ENCODE measurements around the gene HELZ2. TPM values are rescaled to one million over a fixed set of nuclear protein-coding genes. Genes with fewer than 3 reads are reported as not detected.

The HELZ2 gene
- polyA plus RNA-seq, 1 of the 3 experiments (the other 2 are of a cell fraction) = 7.6 TPM

DNA sequence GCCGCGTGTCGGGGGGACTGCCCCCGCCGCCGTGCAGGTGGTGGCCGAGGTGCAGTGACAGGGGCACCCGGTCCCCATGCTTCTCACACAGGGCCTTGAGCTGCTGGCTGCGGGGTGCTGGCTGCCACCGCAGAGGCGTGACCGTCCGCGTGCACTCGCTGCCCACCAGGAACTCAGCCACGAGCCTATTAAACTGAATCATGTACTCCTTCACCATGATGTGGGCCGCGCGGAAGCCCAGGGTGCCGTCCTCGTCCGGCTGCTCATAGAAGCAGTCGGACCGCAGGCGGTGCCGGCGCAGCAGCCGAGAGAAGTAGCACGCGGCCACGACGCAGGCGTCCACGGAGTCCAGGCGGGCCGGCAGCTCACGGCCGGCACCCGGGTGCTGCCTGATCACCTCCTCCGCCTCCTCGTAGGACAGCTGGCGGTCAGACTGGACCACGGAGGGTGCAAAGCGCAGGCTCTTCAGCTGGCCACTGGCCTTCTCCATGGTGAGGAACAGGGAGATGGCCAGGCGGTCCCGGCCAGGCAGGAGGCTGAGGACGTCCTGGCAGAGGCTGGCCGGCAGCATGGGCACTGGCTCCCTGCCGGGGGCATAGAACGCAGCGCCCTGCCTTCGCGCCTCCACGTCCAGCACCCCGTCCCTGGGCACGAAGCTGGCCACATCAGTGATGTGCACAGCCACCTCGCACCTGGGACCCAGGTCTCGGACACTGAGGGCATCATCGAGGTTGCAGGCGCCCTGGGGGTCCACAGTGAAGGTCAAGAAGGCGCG, 9.8 kb downstream of the HELZ2 start:
- Histone ChIP-seq H3F3A (replicated peaks; ENCODE audit: insufficient read depth) (no peaks in the 10 kb centered on the region), H2AFZ (ENCODE audit: low read depth) (no peak overlapping the region), H3K4me2 (no peak overlapping the region), H3K9ac (no peak overlapping the region), H3K4me3 (ENCODE audit: low read depth in 2 of 2, low read length in 1 of 2) (no peak overlapping the region), H3K27ac (ENCODE audit: low read depth in 2 of 2, low read length in 1 of 2) (no peak overlapping the region), H4K20me1 (ENCODE audit: insufficient read depth) (no peaks in the 10 kb centered on the region), H3K4me1 (ENCODE audit: control insufficient read depth in 1 of 2, insufficient read depth in 2 of 2, low read depth in 1 of 2, low read length in 1 of 2) (no peaks in the 10 kb centered on the region), H3K9me3 (no peaks in the 10 kb centered on the region), H3K27me3 (ENCODE audit: insufficient read depth) (no peaks in the 10 kb centered on the region), H3K36me3 (replicated peaks in 1 of 2; ENCODE audit: control insufficient read depth in 1 of 2, insufficient read depth in 2 of 2, low read length in 1 of 2) (peaks cover 0 to 35% of the 10 kb centered on the region in 2 experiments), H3K9me2 (no peaks in the 10 kb centered on the region), H3K79me2 (ENCODE audit: insufficient read depth) (no peaks in the 10 kb centered on the region)
- CTCF ChIA-PET = no interaction called here
- WGBS (ENCODE audit: low lambda C conversion rate) = 92% methylated on average over 36 of the region's 62 CpGs
- POLR2A ChIA-PET = no interaction called here
- no peak for TF ChIP-seq FOSL2 (IDR thresholded peaks at IDR 0.05; ENCODE audit: borderline replicate concordance, low read depth)
- TF ChIP-seq GABPA (IDR thresholded peaks at IDR 0.05; ENCODE audit: low read depth) = no peak
- TF ChIP-seq ELF1 (IDR thresholded peaks at IDR 0.05) = no peak
- TF ChIP-seq YY1 (IDR thresholded peaks at IDR 0.05; ENCODE audit: low read depth) = no peak
- TF ChIP-seq TEAD4 (IDR thresholded peaks at IDR 0.05; ENCODE audit: borderline replicate concordance, insufficient read depth) = no peak
- no peak for DNase-seq

DNA sequence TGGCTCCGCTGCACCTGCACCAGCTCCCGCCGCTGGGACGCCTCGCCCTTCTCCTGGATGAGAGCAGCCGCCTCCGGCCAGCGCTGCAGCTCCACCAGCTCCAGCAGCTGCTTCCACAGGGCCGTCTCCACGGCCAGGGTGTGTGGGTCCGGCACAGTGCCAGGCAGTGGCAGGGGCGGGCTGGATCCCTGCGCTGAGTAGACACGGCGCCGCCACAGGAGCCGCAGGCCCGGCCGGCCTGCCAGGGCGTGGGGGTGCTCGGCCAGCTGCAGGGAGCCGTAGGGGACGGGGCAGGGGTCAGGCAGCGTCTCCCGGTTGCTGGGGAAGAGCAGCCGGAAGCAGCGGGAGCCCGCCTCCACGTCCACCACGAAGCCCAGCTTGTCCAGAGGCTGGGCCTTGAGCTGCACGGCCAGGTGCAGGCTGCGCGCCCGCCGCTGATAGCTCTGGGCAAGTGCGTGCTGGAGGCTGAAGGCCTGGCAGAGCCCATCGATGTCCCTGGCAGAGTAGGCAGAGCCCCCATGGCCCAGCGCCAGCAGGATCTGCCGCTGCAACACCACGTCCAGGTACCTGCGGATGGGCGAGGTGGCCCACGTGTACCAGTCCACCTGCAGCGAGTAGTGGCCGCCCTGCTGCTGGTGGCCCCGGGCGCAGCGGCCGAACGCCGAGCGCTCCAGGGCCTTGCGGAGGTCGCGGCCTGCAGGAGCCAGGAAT, 10.7 kb downstream of the HELZ2 start:
- TF ChIP-seq EZH2phosphoT487 (IDR thresholded peaks at IDR 0.05; ENCODE audit: borderline replicate concordance, low read depth) = no peak
- no peak for TF ChIP-seq NFIC (IDR thresholded peaks at IDR 0.05; ENCODE audit: borderline replicate concordance)
- Histone ChIP-seq H3K36me3 (replicated peaks in 1 of 2; ENCODE audit: control insufficient read depth in 1 of 2, insufficient read depth in 2 of 2, low read length in 1 of 2) (peaks cover 0 to 35% of the 10 kb centered on the region in 2 experiments), H3K4me2 (no peak overlapping the region), H3K79me2 (ENCODE audit: insufficient read depth) (no peaks in the 10 kb centered on the region), H3K27ac (ENCODE audit: low read depth in 2 of 2, low read length in 1 of 2) (no peak overlapping the region), H3F3A (replicated peaks; ENCODE audit: insufficient read depth) (no peaks in the 10 kb centered on the region), H4K20me1 (ENCODE audit: insufficient read depth) (no peaks in the 10 kb centered on the region), H3K27me3 (ENCODE audit: insufficient read depth) (no peaks in the 10 kb centered on the region), H2AFZ (ENCODE audit: low read depth) (no peak overlapping the region), H3K9me2 (no peaks in the 10 kb centered on the region), H3K9ac (no peak overlapping the region), H3K4me3 (ENCODE audit: low read depth in 2 of 2, low read length in 1 of 2) (no peak overlapping the region), H3K4me1 (ENCODE audit: control insufficient read depth in 1 of 2, insufficient read depth in 2 of 2, low read depth in 1 of 2, low read length in 1 of 2) (no peaks in the 10 kb centered on the region), H3K9me3 (no peaks in the 10 kb centered on the region)
- 92% methylated on average over 2 of the region's 55 CpGs for WGBS (ENCODE audit: low lambda C conversion rate)
- DNase-seq = no peak
- CTCF ChIA-PET = interaction anchor here (1.1 to 2.5 kb wide), 2 partner anchors 25 to 42 kb away, joined by 3 to 10 read pairs; partner anchors contain the start of genes PPDPF and PTK6
- POLR2A ChIA-PET = no interaction called here

DNA sequence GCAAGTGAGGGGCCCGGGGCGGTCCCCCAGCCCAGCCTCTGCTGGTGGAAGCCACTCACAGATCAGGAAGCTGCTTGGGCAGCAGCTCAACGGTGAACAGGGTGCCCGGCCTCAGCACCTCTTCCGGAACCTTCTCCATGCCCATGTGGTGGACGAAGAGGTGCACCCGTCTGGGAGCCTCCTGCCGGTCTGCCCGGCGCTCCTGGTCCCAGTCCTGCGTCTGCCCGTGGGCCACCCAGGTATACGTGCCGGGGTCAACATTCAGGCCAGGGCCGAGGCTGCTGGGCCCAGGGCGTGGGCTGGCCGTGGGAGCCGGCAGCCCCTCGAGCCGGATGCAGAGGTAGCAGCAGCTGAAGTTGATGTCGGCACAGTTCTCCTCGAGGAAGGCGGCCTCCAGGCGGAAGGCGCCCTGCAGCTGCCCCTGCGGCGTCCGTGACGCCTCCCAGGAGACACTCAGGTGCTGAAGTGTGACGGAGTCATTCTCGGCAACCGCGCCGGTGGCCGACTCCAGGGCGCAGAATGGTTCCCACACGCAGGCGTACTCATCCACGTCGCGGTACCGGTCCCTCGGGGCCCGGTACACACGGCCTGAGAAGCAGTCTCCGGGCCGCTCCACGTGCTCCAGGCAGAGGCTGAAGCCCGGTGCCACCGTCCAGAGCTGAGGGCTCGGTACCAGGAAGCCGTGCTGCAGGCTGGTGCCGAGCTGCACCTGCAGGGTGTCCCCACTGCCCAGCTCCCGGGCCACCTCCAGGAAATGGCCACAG, 11.4 kb downstream of the HELZ2 start:
- no peaks in the 10 kb centered on the region for H3K4me1 ChIP-seq (ENCODE audit: control insufficient read depth in 1 of 2, insufficient read depth in 2 of 2, low read depth in 1 of 2, low read length in 1 of 2)
- H3K27me3 ChIP-seq (ENCODE audit: insufficient read depth) = no peaks in the 10 kb centered on the region
- H3K4me2 ChIP-seq = no peak overlapping the region
- no peak overlapping the region for H3K4me3 ChIP-seq (ENCODE audit: low read depth in 2 of 2, low read length in 1 of 2)
- ChIA-PET CTCF (interaction anchor here (1.1 to 2.5 kb wide), 3 partner anchors 25 to 212 kb away, joined by 3 to 10 read pairs (median 5); partner anchors contain the start of genes PPDPF and PTK6), POLR2A (no interaction called here)
- H3K9me3 ChIP-seq = no peaks in the 10 kb centered on the region
- peaks cover 0 to 33% of the 10 kb centered on the region in 2 experiments for H3K36me3 ChIP-seq (replicated peaks in 1 of 2; ENCODE audit: control insufficient read depth in 1 of 2, insufficient read depth in 2 of 2, low read length in 1 of 2)
- WGBS (ENCODE audit: low lambda C conversion rate) = 90% methylated on average over 6 of the region's 54 CpGs
- H3K9me2 ChIP-seq = no peaks in the 10 kb centered on the region
- no peak overlapping the region for H3K9ac ChIP-seq
- H4K20me1 ChIP-seq (ENCODE audit: insufficient read depth) = no peaks in the 10 kb centered on the region
- no peak overlapping the region for H2AFZ ChIP-seq (ENCODE audit: low read depth)
- no peaks in the 10 kb centered on the region for H3F3A ChIP-seq (replicated peaks; ENCODE audit: insufficient read depth)
- H3K79me2 ChIP-seq (ENCODE audit: insufficient read depth) = no peaks in the 10 kb centered on the region
- no peak for DNase-seq
- no peak overlapping the region for H3K27ac ChIP-seq (ENCODE audit: low read depth in 2 of 2, low read length in 1 of 2)
- no peak for TF ChIP-seq TAF1 (IDR thresholded peaks at IDR 0.05; ENCODE audit: borderline replicate concordance, low read depth, low read length)
- no peak for TF ChIP-seq RXRA (IDR thresholded peaks at IDR 0.05; ENCODE audit: borderline replicate concordance, low read depth)
- TF ChIP-seq, protein P1, sequence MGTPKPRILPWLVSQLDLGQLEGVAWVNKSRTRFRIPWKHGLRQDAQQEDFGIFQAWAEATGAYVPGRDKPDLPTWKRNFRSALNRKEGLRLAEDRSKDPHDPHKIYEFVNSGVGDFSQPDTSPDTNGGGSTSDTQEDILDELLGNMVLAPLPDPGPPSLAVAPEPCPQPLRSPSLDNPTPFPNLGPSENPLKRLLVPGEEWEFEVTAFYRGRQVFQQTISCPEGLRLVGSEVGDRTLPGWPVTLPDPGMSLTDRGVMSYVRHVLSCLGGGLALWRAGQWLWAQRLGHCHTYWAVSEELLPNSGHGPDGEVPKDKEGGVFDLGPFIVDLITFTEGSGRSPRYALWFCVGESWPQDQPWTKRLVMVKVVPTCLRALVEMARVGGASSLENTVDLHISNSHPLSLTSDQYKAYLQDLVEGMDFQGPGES (IDR thresholded peaks at IDR 0.05; ENCODE audit: low read depth, low read length) = no peak
- TF ChIP-seq, protein P2, sequence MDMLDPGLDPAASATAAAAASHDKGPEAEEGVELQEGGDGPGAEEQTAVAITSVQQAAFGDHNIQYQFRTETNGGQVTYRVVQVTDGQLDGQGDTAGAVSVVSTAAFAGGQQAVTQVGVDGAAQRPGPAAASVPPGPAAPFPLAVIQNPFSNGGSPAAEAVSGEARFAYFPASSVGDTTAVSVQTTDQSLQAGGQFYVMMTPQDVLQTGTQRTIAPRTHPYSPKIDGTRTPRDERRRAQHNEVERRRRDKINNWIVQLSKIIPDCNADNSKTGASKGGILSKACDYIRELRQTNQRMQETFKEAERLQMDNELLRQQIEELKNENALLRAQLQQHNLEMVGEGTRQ (IDR thresholded peaks at IDR 0.05; ENCODE audit: borderline replicate concordance, low read depth, low read length) = no peak
- TF ChIP-seq GATA2 (CRISPR knock-in tag; IDR thresholded peaks at IDR 0.05) = no peak
- TF ChIP-seq RFX5 (IDR thresholded peaks at IDR 0.05; ENCODE audit: low read length) = no peak
- TF ChIP-seq, protein P3, sequence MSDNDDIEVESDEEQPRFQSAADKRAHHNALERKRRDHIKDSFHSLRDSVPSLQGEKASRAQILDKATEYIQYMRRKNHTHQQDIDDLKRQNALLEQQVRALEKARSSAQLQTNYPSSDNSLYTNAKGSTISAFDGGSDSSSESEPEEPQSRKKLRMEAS (IDR thresholded peaks at IDR 0.05; ENCODE audit: low read depth) = no peak
- no peak for TF ChIP-seq RAD21 (IDR thresholded peaks at IDR 0.05; ENCODE audit: low read length)

All from SK-N-SH (cell line).